Stimulated activated CD8-positive, alpha-beta memory T cell treated with anti-CD3 and anti-CD28 coated beads, Interleukin-4, amount 100 ng/mL, for 1 hour (primary cell): ENCODE data around the gene PSME4.
"Not testable (repeated sequence)": the region's sequence is repeated elsewhere in the genome, so short reads cannot be mapped to it uniquely, and the experiment has no call there.

Source experiments
- DNase-seq, 2 donors: peaks; one replicate each; pipeline ENCODE4 v3.0.0-alpha.2; 2020; ENCODE audit warnings: low read depth in 2 of 2, low spot score in 1 of 2

The PSME4 gene

GRCh38 chr2:53886406-53887280 is 84.2 kb downstream of the PSME4 start:
- no peak for DNase-seq

- no peak for DNase-seq
These were observed 85.9 kb downstream of the PSME4 start for GRCh38 chr2:53884883-53885282.

GRCh38 chr2:53881986-53882385 is 88.8 kb downstream of the PSME4 start:
- DNase-seq: no peak

GRCh38 chr2:53881360-53881759 is 89.4 kb downstream of the PSME4 start:
- DNase-seq: no peak

- DNase-seq: no peak
These were observed 90.0 kb downstream of the PSME4 start for GRCh38 chr2:53880756-53881155.

DNA sequence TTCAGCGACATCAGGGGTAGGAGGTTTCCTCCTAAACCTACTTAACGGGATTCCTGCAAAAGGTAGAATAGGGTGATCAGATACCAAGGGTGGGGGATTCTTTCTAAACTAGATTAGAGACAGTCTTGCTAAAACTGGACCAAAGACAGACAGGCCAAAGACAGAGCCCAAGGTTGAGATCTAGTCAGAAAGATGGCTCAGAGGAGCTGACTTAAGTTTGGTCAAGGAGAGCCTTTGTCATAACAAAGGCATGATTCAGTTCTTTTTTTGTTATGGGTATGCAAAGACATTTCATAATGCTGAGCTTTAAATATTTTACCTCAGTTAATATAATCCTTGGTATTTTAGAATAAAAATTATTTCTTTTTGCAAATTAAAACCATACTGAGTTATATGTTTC is 93.2 kb downstream of the PSME4 start:
- DNase-seq: no peak

GRCh38 chr2:53877112-53877511 is 93.7 kb downstream of the PSME4 start:
- no peak for DNase-seq

GRCh38 chr2:53874401-53874950 is 96.3 kb downstream of the PSME4 start:
- DNase-seq: no peak

- DNase-seq: no peak
These were observed 103.0 kb downstream of the PSME4 start for GRCh38 chr2:53867773-53868172.

DNA sequence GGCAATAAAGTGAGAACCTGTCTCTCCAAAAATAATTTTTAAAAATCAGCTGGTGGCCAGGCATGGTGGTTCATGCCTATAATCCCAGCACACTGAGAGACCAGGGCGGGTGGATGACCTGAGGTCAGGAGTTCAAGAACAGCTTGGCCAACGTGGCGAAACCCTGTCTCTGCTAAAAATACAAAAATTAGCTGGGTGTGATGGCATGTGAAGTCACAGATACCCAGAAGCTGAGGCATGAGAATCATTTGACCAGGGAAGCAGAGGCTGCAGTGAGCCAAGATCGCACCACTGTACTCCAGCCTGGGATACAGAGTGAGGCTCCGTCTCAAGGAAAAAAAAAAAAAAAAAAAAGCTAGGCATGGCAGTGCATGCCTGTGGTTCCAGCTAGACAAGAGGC is 103.6 kb downstream of the PSME4 start:
- no peak for DNase-seq

- no peak for DNase-seq
These were observed 104.8 kb downstream of the PSME4 start for GRCh38 chr2:53865962-53866361.

GRCh38 chr2:53865264-53865663 is 105.5 kb downstream of the PSME4 start:
- no peak for DNase-seq

- no peak for DNase-seq
These were observed 107.1 kb downstream of the PSME4 start for GRCh38 chr2:53863538-53864227.

- DNase-seq: no peak
These were observed 109.0 kb downstream of the PSME4 start for GRCh38 chr2:53861824-53862223.

GRCh38 chr2:53859206-53860181 is 111.3 kb downstream of the PSME4 start, which contains the start of gene GPR75:
Gene GPR75 (minus strand): TSS chr2:53859967. CDS start chr2:53854756, 5,211 bp downstream.
- DNase-seq: no peak

GRCh38 chr2:53856272-53856671 is 114.5 kb downstream of the PSME4 start:
- no peak for DNase-seq

DNA sequence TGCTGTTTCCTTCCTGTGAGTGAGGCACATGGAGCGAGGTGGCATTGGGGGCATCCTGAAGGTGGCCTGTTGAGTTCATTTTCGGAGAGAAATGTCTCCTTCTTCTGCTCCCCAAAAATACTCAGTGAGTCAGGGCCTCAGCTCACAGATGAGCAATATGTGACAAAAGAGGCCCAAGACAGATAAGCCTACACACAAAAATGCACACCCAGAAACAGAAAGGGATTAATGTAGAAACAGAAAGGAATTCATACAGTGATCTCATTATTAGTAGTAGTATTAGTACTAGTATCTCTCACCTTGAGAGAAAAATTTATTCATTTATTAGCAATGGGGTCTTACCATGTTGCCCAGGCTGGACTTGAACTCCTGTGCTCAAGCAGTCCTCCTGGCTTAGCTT is 116.1 kb downstream of the PSME4 start:
- no peak for DNase-seq

DNA sequence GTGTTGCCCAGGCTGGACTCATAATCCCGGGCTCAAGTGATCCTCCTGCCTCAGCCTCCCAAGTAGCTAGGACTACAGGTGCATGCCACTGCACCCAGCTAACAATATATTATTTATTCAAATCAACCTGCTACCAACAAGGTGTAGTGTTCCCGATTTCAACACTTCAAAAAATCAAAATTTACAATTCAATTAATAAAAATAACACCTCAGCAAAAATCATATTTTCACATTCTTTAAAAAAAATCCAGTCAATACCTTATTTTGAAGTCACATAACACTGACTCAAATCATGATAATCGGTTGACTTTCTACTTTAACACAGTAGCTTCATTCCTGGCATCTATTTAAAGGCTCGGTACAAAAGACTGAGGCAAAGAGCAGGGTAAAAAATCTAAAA is 118.3 kb downstream of the PSME4 start:
- DNase-seq: no peak

DNA sequence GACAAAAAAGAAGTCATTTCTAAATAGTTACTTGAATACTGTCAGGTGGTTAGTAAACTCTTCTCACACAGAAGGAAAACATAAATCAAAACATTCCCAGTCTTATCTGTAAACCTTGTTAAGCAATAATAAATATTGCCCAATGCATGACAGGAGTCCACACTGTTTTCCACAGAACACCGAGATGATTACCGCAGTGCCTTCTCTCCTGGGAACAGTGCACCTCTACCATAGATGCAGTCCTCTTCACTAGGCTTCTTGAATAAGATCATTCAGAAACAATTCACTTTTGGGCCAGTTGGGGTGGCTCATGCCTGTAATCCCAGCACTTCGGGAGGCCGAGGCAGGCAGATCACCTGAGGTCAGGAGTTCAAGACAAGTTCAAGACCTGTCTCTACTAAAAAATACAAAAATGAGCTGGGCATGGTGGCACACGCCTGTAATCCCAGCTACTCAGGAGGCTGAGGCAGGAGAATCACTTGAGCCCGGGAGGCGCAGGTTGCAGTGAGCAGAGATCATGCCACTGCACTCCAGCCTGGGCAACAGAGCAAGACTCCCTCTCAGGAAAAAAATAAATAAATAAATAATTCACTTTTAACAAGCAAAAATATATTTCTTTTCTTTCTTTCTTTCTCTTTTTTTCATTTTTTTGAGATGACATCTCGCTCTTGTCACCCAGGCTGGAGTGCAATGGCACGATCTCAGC is 119.6 kb downstream of the PSME4 start:
- not testable (repeated sequence) for DNase-seq

DNA sequence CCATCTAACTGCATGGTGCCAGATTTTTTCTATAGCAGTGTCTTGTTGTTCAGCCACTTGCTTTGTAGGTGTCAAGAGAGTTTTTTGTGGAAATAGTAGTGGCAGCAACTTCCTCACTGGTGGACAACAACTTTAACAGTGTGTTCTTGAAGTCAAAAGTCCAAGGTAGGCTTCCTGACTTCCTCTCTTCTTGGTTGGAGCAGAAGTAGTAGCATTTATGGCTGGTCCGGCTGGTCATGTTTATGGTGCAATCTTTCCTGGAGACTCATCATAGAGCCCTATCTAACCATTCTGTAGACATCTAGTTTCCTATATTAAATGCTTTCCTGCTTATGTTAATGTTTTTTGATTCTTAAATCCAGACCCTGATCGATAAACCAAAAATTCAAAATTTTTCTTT is 122.7 kb downstream of the PSME4 start:
- no peak for DNase-seq
